HepG2 (cell line): ENCODE data around the gene CCDC121. TPM values are rescaled to one million over a fixed set of nuclear protein-coding genes. Genes with fewer than 3 reads are reported as not detected.

Experiments used
- AHDC1 ChIP-seq: sonication (generic); formaldehyde crosslinking; IDR thresholded peaks from 2 replicates; pipeline ENCODE4 v1.5.1; 2020; ENCODE audit warnings: mild to moderate bottlenecking, missing genetic modification reagents, borderline replicate concordance
- CENPT ChIP-seq: sonication (generic); formaldehyde crosslinking; IDR thresholded peaks from 2 replicates; pipeline ENCODE4 v1.8.0; 2022; ENCODE audit warnings: low read depth, mild to moderate bottlenecking, moderate library complexity, missing genetic modification reagents
- CHD4 ChIP-seq: fragments of 200-600 bp; sonication (generic); IDR thresholded peaks from 2 replicates; pipeline ENCODE4 v1.7.0; 2017; ENCODE audit warnings: mild to moderate bottlenecking, low read length, borderline replicate concordance
- FOXO1 ChIP-seq: sonication (generic); formaldehyde crosslinking; IDR thresholded peaks from 2 replicates; pipeline ENCODE4 v1.4.0; 2020; ENCODE audit warnings: missing genetic modification reagents
- KAT7 ChIP-seq: IDR thresholded peaks from 2 replicates; pipeline ENCODE4 v1.6.1; 2018; ENCODE audit warnings: borderline replicate concordance, missing compliant biosample characterization
- KMT2A ChIP-seq: sonication (generic); formaldehyde crosslinking; IDR thresholded peaks from 2 replicates; pipeline ENCODE4 v1.4.0; 2020; ENCODE audit warnings: missing genetic modification reagents
- MLLT10 ChIP-seq: sonication (generic); formaldehyde crosslinking; IDR thresholded peaks from 2 replicates; pipeline ENCODE4 v1.4.0; 2020; ENCODE audit warnings: missing genetic modification reagents
- NR3C1 ChIP-seq: sonication (generic); formaldehyde crosslinking; IDR thresholded peaks from 2 replicates; pipeline ENCODE4 v1.4.0; 2020; ENCODE audit warnings: missing genetic modification reagents
- PBX2 ChIP-seq: IDR thresholded peaks from 2 replicates; pipeline ENCODE4 v1.6.1; 2016; ENCODE audit warnings: control low read depth
- RCOR2 ChIP-seq: IDR thresholded peaks from 2 replicates; pipeline ENCODE4 v1.6.1; 2016; ENCODE audit warnings: missing biosample characterization, missing genetic modification reagents
- ZBTB10 ChIP-seq: sonication (generic); formaldehyde crosslinking; IDR thresholded peaks from 2 replicates; pipeline ENCODE4 v1.4.0; 2020; ENCODE audit warnings: missing genetic modification reagents, borderline replicate concordance
- ZFP41 ChIP-seq: sonication (generic); formaldehyde crosslinking; IDR thresholded peaks from 2 replicates; pipeline ENCODE4 v1.4.0; 2020; ENCODE audit warnings: mild to moderate bottlenecking, missing genetic modification reagents, borderline replicate concordance
- ZNF564 ChIP-seq: sonication (generic); formaldehyde crosslinking; IDR thresholded peaks from 2 replicates; pipeline ENCODE4 v1.8.1; 2023; ENCODE audit warnings: mild to moderate bottlenecking, missing genetic modification reagents
- ZNF839 ChIP-seq: sonication (generic); formaldehyde crosslinking; IDR thresholded peaks from 2 replicates; pipeline ENCODE4 v1.4.0; 2020; ENCODE audit warnings: missing genetic modification reagents, mild to moderate bottlenecking, borderline replicate concordance
- polyA plus RNA-seq, 8 experiments: library from polyadenylated mRNA; depleted of rRNA in 3 of 8; stranded (reverse) in 7 of 8; unstranded in 1 of 8; fragments of >200 nt; fragmentation: Illumina TruSeq in 4 of 8; extraction: Trizol in 4 of 8; gene quantifications; 2 replicates each; pipeline versions ENCODE4 v1.2.1 to v1.2.3, GENCODE V29; 2011 to 2016; ENCODE audit warnings: low read depth in 4 of 8, missing spikeins in 1 of 8, mixed read lengths in 1 of 8; ENCODE audit not compliant: insufficient read depth in 1 of 8
- total RNA-seq, 5 experiments: library from RNA; depleted of rRNA; stranded (reverse); fragments of >200 nt; fragmentation: Illumina TruSeq; extraction: Trizol; gene quantifications; 2 replicates each; pipeline ENCODE4 v1.2.3, GENCODE V29; 2016; ENCODE audit warnings: low read depth in 1 of 5
- TF ChIP-seq, protein P1 (sequence below): sonication (generic); formaldehyde crosslinking; IDR thresholded peaks from 2 replicates; pipeline ENCODE4 v1.4.0; 2020; ENCODE audit warnings: mild to moderate bottlenecking, missing genetic modification reagents
- TF ChIP-seq, protein P2 (sequence below): sonication (generic); formaldehyde crosslinking; IDR thresholded peaks from 2 replicates; pipeline ENCODE4 v1.4.0; 2020; ENCODE audit warnings: low read depth, missing genetic modification reagents

Gene CCDC121
- total and polyA plus RNA-seq, 2 of the 13 experiments (the other 11 are each of a cell fraction or from before 2014, with no cell fraction given), result 1.9 to 3.0 TPM

- TF ChIP-seq AHDC1 (0 out of 2 replicates have a peak, but pooled peaks have one; percentile 27), KAT7 (CRISPR knock-in tag) (no peak), ZNF839 (CRISPR knock-in tag) (0 out of 2 replicates have a peak, but pooled peaks have one; percentile 39), PBX2 (CRISPR knock-in tag) (no peak; the same call in 1 of the 2 replicates), NR3C1 (CRISPR knock-in tag) (no peak), ZBTB10 (CRISPR knock-in tag) (no peak), CENPT (CRISPR knock-in tag) (no peak), MLLT10 (CRISPR knock-in tag) (no peak), CHD4 (peak; percentile 61; the same call in 1 of the 2 replicates), ZNF564 (CRISPR knock-in tag) (0 out of 2 replicates have a peak, but pooled peaks have one; percentile 19), FOXO1 (CRISPR knock-in tag) (no peak), KMT2A (no peak), ZFP41 (no peak), RCOR2 (CRISPR knock-in tag) (no peak)
- TF ChIP-seq, protein P1, sequence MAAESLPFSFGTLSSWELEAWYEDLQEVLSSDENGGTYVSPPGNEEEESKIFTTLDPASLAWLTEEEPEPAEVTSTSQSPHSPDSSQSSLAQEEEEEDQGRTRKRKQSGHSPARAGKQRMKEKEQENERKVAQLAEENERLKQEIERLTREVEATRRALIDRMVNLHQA (CRISPR knock-in tag), result no peak
- TF ChIP-seq, protein P2, sequence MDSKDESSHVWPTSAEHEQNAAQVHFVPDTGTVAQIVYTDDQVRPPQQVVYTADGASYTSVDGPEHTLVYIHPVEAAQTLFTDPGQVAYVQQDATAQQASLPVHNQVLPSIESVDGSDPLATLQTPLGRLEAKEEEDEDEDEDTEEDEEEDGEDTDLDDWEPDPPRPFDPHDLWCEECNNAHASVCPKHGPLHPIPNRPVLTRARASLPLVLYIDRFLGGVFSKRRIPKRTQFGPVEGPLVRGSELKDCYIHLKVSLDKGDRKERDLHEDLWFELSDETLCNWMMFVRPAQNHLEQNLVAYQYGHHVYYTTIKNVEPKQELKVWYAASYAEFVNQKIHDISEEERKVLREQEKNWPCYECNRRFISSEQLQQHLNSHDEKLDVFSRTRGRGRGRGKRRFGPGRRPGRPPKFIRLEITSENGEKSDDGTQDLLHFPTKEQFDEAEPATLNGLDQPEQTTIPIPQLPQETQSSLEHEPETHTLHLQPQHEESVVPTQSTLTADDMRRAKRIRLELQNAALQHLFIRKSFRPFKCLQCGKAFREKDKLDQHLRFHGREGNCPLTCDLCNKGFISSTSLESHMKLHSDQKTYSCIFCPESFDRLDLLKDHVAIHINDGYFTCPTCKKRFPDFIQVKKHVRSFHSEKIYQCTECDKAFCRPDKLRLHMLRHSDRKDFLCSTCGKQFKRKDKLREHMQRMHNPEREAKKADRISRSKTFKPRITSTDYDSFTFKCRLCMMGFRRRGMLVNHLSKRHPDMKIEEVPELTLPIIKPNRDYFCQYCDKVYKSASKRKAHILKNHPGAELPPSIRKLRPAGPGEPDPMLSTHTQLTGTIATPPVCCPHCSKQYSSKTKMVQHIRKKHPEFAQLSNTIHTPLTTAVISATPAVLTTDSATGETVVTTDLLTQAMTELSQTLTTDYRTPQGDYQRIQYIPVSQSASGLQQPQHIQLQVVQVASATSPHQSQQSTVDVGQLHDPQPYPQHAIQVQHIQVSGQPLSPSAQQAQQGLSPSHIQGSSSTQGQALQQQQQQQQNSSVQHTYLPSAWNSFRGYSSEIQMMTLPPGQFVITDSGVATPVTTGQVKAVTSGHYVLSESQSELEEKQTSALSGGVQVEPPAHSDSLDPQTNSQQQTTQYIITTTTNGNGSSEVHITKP, result peak; percentile 89
These were observed 46.6 kb downstream of the CCDC121 start (continued) for GRCh38 chr2:27582129-27582694.
